GM19452 (cell line): Measurements from ENCODE around the gene PCSK6.
A peak's percentile ranks its signal among the peaks of the same experiment; 100 is the strongest.
"Not testable (repeated sequence)": the region's sequence is repeated elsewhere in the genome, so short reads cannot be mapped to it uniquely, and the experiment has no call there.

Source experiments
- ATAC-seq: cut with Tn5 transposase; IDR thresholded peaks from one replicate; pipeline ENCODE4 v1.9.1; 2021; ENCODE audit not compliant: unreplicated experiment

PCSK6 gene

GRCh38 chr15:101406036-101406435, 83.5 kb downstream of the PCSK6 start:
- ATAC-seq, result no peak

DNA sequence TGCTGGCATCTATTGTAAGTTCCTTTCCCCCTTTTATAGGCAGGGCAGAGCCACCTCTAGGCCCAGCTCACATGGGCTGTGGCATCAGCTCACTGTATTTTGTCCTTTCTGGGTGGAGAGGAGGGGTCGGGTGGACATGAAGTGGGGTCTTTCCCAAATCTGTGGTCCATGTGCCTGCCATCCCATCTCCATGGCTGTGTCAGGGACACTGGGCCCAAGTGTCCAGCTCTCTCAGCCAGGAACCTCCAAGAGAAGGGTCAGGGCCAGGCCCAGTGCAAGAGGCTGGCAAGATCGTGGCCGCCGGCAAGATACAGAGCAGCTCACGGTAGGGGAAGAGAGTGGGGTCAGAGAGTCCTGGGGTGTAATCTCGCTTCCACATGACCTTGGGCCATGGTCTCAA, 85.3 kb downstream of the PCSK6 start:
- ATAC-seq, result no peak

GRCh38 chr15:101402883-101403282, 86.6 kb downstream of the PCSK6 start:
- ATAC-seq, result not testable (repeated sequence)

DNA sequence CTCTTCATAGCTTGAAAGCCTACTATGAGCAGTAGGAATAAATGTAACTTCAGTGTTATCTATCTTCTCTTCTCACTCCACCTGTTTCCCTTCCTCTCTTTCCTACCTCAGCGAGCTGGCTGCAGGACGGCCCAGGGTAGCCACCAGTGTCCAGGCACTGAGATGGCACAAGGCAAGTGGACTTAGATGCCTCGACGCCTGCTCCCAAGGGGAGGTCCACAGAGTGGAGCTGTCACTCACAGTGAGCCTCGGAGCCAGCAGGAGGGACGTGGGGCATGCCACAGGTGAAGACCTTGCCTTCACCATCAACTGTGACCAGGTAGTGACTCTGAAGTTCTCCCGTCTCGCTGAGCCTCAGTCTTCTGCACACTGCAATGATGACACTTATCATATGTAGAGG, 88.2 kb downstream of the PCSK6 start:
- ATAC-seq, result no peak

- no peak for ATAC-seq
These were observed 90.1 kb downstream of the PCSK6 start for GRCh38 chr15:101399431-101399830.

GRCh38 chr15:101398247-101398646, 91.3 kb downstream of the PCSK6 start:
- no peak for ATAC-seq

- no peak for ATAC-seq
These were observed 91.9 kb downstream of the PCSK6 start for GRCh38 chr15:101397521-101398003.

DNA sequence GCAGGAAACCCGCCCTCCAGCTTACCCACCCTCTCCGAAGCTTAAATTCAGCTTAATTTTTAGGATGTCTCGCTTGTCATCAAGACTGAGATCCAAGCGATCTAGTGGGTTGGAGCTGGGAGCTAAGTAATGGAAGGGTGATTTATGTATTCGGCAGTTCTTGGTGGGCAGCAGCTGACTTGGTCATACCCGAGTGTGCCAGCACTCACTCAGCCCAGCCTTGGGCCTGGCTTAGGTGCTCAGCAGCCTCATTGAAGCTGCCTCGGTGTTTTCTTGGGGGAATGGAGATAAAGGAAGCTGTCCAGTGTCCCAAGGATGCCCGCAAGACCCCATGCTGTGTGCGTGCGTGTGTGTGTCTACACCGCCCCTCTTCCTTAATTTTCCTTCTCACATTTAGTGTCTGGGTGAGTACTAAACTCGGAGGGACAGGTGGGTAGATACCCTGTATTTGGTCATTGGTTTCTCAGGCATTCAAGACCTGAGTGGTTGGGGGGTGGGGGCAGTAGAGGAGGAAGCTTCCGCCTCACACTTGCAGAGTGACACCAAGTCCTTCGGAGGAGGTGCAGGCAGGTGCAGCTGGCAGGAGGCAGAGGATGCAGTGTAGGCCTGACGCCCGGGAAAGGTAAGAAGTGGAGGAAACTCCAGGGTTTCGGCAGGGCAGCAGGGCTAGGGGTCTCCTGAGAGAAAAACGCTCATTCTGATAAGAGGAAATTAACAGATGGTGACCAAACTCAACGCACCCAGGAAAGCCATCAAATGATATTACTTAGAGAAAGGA, 92.8 kb downstream of the PCSK6 start:
- ATAC-seq, result no peak

DNA sequence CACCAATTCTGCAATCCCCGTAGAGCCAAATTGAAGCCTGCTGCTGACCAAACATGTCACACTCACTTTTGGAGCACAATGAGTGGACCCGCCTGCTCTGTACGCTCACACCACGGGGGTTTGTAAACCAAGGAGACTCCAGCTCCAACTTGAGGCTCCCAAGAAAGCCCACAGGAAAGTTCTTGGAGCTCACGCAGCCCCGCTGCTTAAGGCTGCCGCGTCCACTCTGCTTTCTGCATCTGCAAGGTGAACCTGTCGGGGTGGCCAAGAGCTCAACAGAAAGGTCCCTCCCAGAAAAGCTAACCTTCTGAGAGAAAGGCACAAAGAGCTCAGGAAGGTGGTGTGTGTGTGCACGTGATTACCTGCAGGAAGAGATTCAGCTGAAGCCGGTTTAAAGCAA, 94.9 kb downstream of the PCSK6 start:
- ATAC-seq, result no peak

GRCh38 chr15:101394056-101394630, 95.4 kb downstream of the PCSK6 start:
- no peak for ATAC-seq

GRCh38 chr15:101393172-101393571, 96.3 kb downstream of the PCSK6 start:
- ATAC-seq, result no peak

DNA sequence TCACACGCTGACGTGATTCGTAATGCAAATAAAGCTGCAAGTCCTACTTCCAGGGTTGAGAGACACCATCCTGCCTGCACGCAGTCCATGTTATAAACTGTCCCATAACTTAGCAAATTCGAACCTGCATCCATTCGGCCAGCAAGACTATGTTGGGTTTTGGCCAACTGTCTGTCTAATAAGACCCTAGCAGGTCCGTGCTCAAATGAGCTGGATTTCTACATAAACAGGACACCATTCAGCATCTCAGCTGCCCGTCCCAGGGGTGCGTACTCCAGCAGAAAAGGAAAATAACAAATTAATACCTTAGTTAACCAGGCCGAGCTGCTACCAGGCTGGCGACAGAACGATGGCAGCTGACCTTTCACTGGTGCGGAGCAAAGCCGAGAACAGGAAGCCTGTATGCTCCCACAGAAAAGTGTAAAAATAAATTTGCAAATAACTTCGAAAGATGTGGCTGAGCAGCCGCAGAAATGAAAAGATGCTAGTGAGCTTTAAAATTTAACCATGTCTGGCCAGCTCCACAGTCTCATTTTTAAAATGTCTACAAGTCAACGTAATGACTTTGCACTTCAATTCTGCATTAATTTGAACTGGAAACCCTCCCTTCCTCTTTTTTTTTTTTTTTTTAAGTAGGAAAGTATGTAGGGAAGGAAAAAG, 97.4 kb downstream of the PCSK6 start:
- peak; percentile 69 for ATAC-seq

DNA sequence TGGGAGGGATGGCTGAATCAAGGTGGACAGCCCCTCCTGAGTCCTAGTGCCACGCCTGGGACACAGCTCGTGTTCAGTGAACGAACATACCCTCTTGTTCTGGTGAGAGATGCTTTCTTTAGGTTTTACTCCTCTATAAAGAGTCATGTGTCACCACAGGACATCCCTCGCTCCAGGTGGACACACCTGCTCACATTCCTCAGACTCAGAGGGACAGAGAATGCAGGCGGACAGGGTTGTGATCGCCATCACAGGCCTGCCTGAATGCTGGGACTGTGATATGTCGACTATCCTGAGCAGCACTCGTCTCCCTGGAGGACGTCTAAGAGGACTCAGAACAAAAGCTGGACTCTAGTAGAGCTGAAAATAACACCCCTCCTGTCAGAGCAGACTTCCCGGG, 98.1 kb downstream of the PCSK6 start:
- ATAC-seq, result peak; percentile 35

DNA sequence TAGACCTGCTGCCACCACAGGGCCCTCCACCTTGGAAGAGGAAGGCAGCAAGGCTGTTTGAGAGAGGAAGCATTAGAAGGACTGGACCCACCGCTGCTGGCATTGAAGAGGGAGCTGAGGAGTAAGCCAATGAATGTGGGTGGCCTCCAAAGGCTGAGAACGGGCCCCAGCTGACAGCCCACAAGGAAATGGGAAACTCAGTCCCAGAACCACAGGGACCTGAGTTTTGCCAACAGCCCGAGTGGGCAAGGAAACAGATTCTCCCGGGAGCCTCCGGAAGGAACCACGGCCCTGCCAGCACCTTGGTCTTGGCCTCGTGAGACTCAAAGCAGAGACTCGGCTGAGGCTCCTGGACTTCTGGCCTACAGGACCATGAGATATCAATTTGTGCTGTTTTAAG, 99.0 kb downstream of the PCSK6 start:
- no peak for ATAC-seq

- no peak for ATAC-seq
These were observed 99.4 kb downstream of the PCSK6 start for GRCh38 chr15:101390060-101390459.

DNA sequence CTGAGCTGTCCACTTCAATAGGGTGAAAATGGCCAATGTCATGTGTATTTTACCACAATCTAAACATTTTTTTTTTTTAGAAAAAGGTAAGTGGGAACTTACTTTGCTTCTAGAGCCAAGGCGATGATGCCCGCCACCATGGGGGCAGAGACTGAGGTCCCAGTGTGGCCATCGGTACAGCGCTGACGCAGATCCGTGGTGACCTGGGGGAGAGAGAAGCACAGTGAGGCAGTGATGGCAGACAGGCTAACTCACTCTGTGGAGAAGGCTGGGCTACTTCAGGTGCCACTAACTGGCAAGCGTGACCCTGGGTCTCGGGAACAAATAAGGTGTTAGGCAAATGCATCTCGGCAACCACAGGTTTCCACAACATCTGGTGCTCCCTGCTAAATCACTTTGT, 100.1 kb downstream of the PCSK6 start:
- no peak for ATAC-seq

DNA sequence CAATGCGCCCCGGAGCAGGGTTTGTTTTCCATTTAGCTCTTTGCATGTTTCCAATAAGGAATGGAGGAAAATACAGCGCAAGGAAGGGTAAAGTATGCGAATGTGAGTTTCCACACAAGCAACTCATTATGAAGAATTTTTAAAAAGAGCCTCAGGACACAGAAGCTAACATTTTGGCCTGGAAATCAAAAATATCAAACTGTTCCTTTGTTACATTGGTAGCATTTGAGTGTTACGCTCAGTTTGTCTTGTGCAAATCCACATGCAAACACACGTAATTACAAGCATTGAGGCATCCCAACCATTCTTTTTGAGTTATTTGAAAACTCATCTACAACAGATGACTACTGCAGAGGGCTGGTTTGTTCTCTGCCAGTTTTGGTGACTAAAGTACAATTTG, 101.5 kb downstream of the PCSK6 start:
- ATAC-seq, result no peak

GRCh38 chr15:101387574-101387973, 101.9 kb downstream of the PCSK6 start:
- no peak for ATAC-seq

GRCh38 chr15:101386967-101387366, 102.5 kb downstream of the PCSK6 start:
- no peak for ATAC-seq

GRCh38 chr15:101386006-101386405, 103.5 kb downstream of the PCSK6 start:
- no peak for ATAC-seq

DNA sequence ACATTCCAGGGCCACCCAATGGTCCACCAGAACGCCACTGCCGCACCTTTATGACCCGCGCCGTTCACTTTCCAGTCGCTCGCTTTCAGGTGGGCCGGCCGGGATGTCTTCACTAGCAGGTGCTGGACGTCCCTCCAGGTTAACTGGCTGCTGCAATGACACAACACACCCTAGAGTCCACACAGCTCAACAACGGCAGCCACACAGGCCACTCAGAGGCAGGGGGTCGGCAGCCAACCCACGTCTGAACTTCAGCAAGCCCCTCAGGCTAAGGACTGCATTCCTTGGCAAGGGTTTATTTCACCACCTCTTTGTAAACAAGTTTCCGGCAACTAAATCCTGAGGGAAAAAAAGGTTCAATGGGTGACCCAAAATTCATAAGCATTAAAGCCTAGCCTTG, 105.2 kb downstream of the PCSK6 start:
- ATAC-seq, result no peak

DNA sequence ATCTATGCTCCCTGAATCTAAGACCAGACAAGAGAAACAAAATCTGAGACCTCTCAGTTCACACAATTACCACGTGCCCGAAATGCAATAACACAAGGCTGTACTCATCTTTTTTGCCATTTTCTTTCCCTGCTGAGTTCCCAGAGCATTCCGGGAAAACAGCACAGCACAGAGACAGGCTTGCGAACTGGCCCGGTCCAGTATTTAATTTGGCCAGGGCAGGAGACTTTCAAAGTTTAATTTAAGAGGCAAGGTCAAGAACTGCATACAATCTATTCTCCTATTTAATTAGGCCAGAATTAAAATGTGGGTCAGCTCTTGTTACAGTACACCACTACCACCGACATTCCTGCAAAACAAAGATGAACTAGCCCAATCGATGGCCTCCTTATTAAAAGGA, 107.0 kb downstream of the PCSK6 start:
- no peak for ATAC-seq
